Measurements from ENCODE around the gene TMEM219. TPM values are rescaled to one million over a fixed set of nuclear protein-coding genes. Genes with fewer than 3 reads are reported as not detected.
"Not testable (repeated sequence)": the region's sequence is repeated elsewhere in the genome, so short reads cannot be mapped to it uniquely, and the experiment has no call there.

Gene TMEM219
- total RNA-seq, 1 experiment from 2014 or later: 92.1 TPM

- Mint-ChIP-seq H3K36me3 (ENCODE audit: insufficient read depth, unreplicated experiment) (peaks cover 26% of the 10 kb centered on the region), H3K27ac (ENCODE audit: unreplicated experiment) (no peak overlapping the region), H3K4me1 (ENCODE audit: low read depth, unreplicated experiment) (peaks cover 11% of the 10 kb centered on the region), H3K4me3 (ENCODE audit: low read depth, unreplicated experiment) (no peak overlapping the region), H3K27me3 (ENCODE audit: unreplicated experiment) (no peaks in the 10 kb centered on the region), H3K9me3 (ENCODE audit: low read depth, unreplicated experiment) (no peaks in the 10 kb centered on the region)
- TF ChIP-seq CTCF (IDR thresholded peaks at IDR 0.05; ENCODE audit: unreplicated experiment): no peak
- BruUV-seq (replicated peaks): no TSS peak
- CTCF ChIA-PET: no interaction called here
- no peak for DNase-seq
- intact Hi-C loops (cut with micrococcal nuclease; ENCODE audit: unreplicated experiment): no loop called here
These were observed 3.1 kb upstream of the TMEM219 start for GRCh38 chr16:29958756-29959155.

DNA sequence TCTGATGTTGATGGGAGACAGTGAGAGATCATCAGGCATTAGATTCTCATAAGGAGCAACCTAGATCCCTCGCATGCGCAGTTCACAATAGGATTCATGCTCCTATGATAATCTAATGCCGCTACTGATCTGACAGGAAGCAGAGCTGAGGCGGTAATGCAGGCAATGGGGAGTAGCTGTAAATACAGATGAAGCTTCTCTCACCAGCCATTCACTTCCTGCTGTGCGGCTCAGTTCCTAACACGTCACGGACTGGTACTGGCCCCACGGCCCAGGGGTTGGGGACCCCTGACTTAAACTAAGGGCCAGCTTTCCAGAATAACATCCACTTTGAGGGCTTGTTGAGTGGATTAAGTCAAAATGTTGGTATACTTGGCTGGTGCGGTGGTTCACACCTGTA lies 2.6 kb upstream of the TMEM219 start:
- intact Hi-C loops (cut with micrococcal nuclease; ENCODE audit: unreplicated experiment): no loop called here
- Mint-ChIP-seq H3K36me3 (ENCODE audit: insufficient read depth, unreplicated experiment) (peaks cover 26% of the 10 kb centered on the region), H3K27me3 (ENCODE audit: unreplicated experiment) (no peaks in the 10 kb centered on the region), H3K9me3 (ENCODE audit: low read depth, unreplicated experiment) (no peaks in the 10 kb centered on the region), H3K4me1 (ENCODE audit: low read depth, unreplicated experiment) (peaks cover 11% of the 10 kb centered on the region), H3K27ac (ENCODE audit: unreplicated experiment) (no peak overlapping the region), H3K4me3 (ENCODE audit: low read depth, unreplicated experiment) (no peak overlapping the region)
- CTCF ChIA-PET: interaction anchor here (0.6 kb wide), 1 partner anchor 1409 kb away, joined by 3 read pairs; no protein-coding TSS in a partner anchor
- DNase-seq: no peak
- TF ChIP-seq CTCF (IDR thresholded peaks at IDR 0.05; ENCODE audit: unreplicated experiment): no peak
- BruUV-seq (replicated peaks): no TSS peak

DNA sequence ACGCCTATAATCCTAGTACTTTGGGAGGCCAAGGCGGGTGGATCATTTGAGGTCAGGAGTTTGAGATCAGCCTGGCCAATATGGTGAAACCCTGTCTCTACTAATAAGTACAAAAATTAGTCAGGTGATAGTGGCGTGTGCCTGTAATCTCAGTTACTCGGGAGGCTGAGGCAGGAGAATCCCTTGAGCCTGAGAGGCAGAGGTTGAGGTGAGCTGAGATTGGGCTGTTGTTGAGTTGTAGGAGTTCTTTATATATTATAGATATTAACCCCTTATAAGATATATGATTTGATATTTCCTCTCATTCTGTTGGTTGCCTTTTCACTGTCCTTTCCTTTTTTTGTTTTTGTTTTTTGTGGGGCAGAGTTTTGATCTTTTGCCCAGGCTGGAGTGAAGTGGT lies 2.1 kb upstream of the TMEM219 start:
- not testable (repeated sequence) for BruUV-seq (replicated peaks); H3K4me3 Mint-ChIP-seq (ENCODE audit: low read depth, unreplicated experiment)
- CTCF ChIA-PET: interaction anchor here (0.6 kb wide), 2 partner anchors 58 to 1408 kb away, joined by 3 to 4 read pairs; no protein-coding TSS in a partner anchor

GRCh38 chr16:29961127-29961478 lies 776 bp upstream of the TMEM219 start:
- Mint-ChIP-seq H3K27ac (ENCODE audit: unreplicated experiment) (peak overlapping the region; percentile 92), H3K9me3 (ENCODE audit: low read depth, unreplicated experiment) (no peaks in the 10 kb centered on the region), H3K36me3 (ENCODE audit: insufficient read depth, unreplicated experiment) (peaks cover 32% of the 10 kb centered on the region), H3K27me3 (ENCODE audit: unreplicated experiment) (no peaks in the 10 kb centered on the region), H3K4me3 (ENCODE audit: low read depth, unreplicated experiment) (peak overlapping the region; percentile 82), H3K4me1 (ENCODE audit: low read depth, unreplicated experiment) (peaks cover 11% of the 10 kb centered on the region)
- no TSS peak for BruUV-seq (replicated peaks)
- no peak for DNase-seq
- CTCF ChIA-PET: interaction anchor here (1.2 to 2.2 kb wide), 6 partner anchors 11 to 62 kb away, joined by 3 to 19 read pairs (median 10); partner anchors contain the start of genes ASPHD1, SEZ6L2 and TAOK2
- intact Hi-C loops (cut with micrococcal nuclease; ENCODE audit: unreplicated experiment): no loop called here
- no peak for TF ChIP-seq CTCF (IDR thresholded peaks at IDR 0.05; ENCODE audit: unreplicated experiment)

More for the DNA sequence above, 2.1 kb upstream of the TMEM219 start:
- intact Hi-C loops (cut with micrococcal nuclease; ENCODE audit: unreplicated experiment); H3K9me3 Mint-ChIP-seq (ENCODE audit: low read depth, unreplicated experiment); H3K27ac Mint-ChIP-seq (ENCODE audit: unreplicated experiment); H3K27me3 Mint-ChIP-seq (ENCODE audit: unreplicated experiment); DNase-seq: not testable (repeated sequence)
- H3K36me3 Mint-ChIP-seq (ENCODE audit: insufficient read depth, unreplicated experiment): peaks cover 26% of the 10 kb centered on the region
- H3K4me1 Mint-ChIP-seq (ENCODE audit: low read depth, unreplicated experiment): peaks cover 11% of the 10 kb centered on the region

GRCh38 chr16:29962344-29962994 lies 590 bp downstream of the TMEM219 start:
- BruUV-seq (replicated peaks): TSS peak; percentile 70
- Mint-ChIP-seq H3K4me1 (ENCODE audit: low read depth, unreplicated experiment) (peaks cover 11% of the 10 kb centered on the region), H3K4me3 (ENCODE audit: low read depth, unreplicated experiment) (peak overlapping the region; percentile 82), H3K9me3 (ENCODE audit: low read depth, unreplicated experiment) (no peaks in the 10 kb centered on the region), H3K27me3 (ENCODE audit: unreplicated experiment) (no peaks in the 10 kb centered on the region), H3K36me3 (ENCODE audit: insufficient read depth, unreplicated experiment) (peaks cover 39% of the 10 kb centered on the region), H3K27ac (ENCODE audit: unreplicated experiment) (peak overlapping the region; percentile 92)
- intact Hi-C loops (cut with micrococcal nuclease; ENCODE audit: unreplicated experiment): no loop called here
- CTCF ChIA-PET: interaction anchor here (0.7 to 2.2 kb wide), 9 partner anchors 11 to 122 kb away, joined by 3 to 19 read pairs (median 7); partner anchors contain the start of genes ASPHD1, SEZ6L2 and TAOK2
- TF ChIP-seq CTCF (IDR thresholded peaks at IDR 0.05; ENCODE audit: unreplicated experiment): no peak
- DNase-seq: no peak
